H1 (cell line): ENCODE data around the gene TMBIM6. TPM values are rescaled to one million over a fixed set of nuclear protein-coding genes. Genes with fewer than 3 reads are reported as not detected.

Experiments used
- CHD7 ChIP-seq: fragments of 300-600 bp; sonication (generic); IDR thresholded peaks from 2 replicates; pipeline ENCODE4 v1.7.1; 2012; ENCODE audit warnings: low read length, moderate library complexity, mild to moderate bottlenecking, inconsistent platforms; ENCODE audit not compliant: insufficient replicate concordance
- CTCF ChIP-seq, 3 experiments: IDR thresholded peaks; 1 replicate in 2 of 3; 2 replicates in 1 of 3; pipeline versions ENCODE4 v1.5.1 to v1.6.1; 2011; ENCODE audit warnings: low read length in 3 of 3, mild to moderate bottlenecking in 3 of 3, inconsistent platforms in 2 of 3, low read depth in 1 of 3, moderate library complexity in 1 of 3; ENCODE audit not compliant: insufficient read depth in 1 of 3; ENCODE audit errors: control extremely low read depth in 1 of 3
- KDM1A ChIP-seq: fragments of 200-600, 300-600 bp; sonication (generic); IDR thresholded peaks from 2 replicates; pipeline ENCODE4 v1.7.1; 2016; ENCODE audit warnings: mild to moderate bottlenecking, low read length, borderline replicate concordance
- MAFK ChIP-seq: IDR thresholded peaks from 2 replicates; pipeline ENCODE4 v1.6.1; 2012; ENCODE audit warnings: low read depth, mild to moderate bottlenecking, improper control_type of control experiment, low read length
- NRF1 ChIP-seq: IDR thresholded peaks from 2 replicates; pipeline ENCODE4 v1.6.1; 2011; ENCODE audit warnings: mild to moderate bottlenecking, low read depth, low read length, improper control_type of control experiment
- TAF7 ChIP-seq: optimal IDR thresholded peaks from 2 replicates; pipeline ENCODE3; 2011; ENCODE audit warnings: low read depth, mild to moderate bottlenecking, inconsistent platforms, low read length, moderate library complexity, borderline replicate concordance
- polyA plus RNA-seq, 7 experiments: library from polyadenylated mRNA; depleted of rRNA in 3 of 7; stranded (reverse) in 5 of 7; unstranded in 2 of 7; fragments of >200 nt in 5 of 7; fragments of 200-250 nt in 2 of 7; gene quantifications; 1 replicate in 5 of 7; 2 replicates in 1 of 7; 4 replicates in 1 of 7; pipeline versions ENCODE4 v1.2.1 to v1.2.3, GENCODE V29; 2011 to 2013; ENCODE audit warnings: missing spikeins in 2 of 7, mixed read lengths in 2 of 7
- total RNA-seq: library from RNA; stranded (reverse); fragmentation: NEBNext Ultra II Directional; extraction: Animal tissue kit (Norgen Biotek cat#: 25700); gene quantifications from 2 replicates; pipeline ENCODE4 v1.2.1, GENCODE V29; 2021

TMBIM6 gene
- total and polyA plus RNA-seq, 2 of the 8 experiments (the other 6 are each of a cell fraction or from before 2014, with no cell fraction given): 423 to 556 TPM

GRCh38 chr12:49750027-49750995 lies 9.0 kb downstream of the TMBIM6 start (continued):
- TF ChIP-seq CHD7 (no peak), TAF7 (no peak), NRF1 (no peak), CTCF (IDR thresholded peaks at IDR 0.05; ENCODE audit: control extremely low read depth in 1 of 3, insufficient read depth in 1 of 3, low read depth in 1 of 3, low read length in 3 of 3) (no peak), KDM1A (no peak), MAFK (no peak)
